ENCODE results near the gene ABLIM3.

- TF ChIP-seq, protein P1, sequence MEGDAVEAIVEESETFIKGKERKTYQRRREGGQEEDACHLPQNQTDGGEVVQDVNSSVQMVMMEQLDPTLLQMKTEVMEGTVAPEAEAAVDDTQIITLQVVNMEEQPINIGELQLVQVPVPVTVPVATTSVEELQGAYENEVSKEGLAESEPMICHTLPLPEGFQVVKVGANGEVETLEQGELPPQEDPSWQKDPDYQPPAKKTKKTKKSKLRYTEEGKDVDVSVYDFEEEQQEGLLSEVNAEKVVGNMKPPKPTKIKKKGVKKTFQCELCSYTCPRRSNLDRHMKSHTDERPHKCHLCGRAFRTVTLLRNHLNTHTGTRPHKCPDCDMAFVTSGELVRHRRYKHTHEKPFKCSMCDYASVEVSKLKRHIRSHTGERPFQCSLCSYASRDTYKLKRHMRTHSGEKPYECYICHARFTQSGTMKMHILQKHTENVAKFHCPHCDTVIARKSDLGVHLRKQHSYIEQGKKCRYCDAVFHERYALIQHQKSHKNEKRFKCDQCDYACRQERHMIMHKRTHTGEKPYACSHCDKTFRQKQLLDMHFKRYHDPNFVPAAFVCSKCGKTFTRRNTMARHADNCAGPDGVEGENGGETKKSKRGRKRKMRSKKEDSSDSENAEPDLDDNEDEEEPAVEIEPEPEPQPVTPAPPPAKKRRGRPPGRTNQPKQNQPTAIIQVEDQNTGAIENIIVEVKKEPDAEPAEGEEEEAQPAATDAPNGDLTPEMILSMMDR (IDR thresholded peaks at IDR 0.05), result no peak
- no peak for TF ChIP-seq POLR2A (IDR thresholded peaks at IDR 0.05)
- TF ChIP-seq POLR2AphosphoS5 (IDR thresholded peaks at IDR 0.05; ENCODE audit: insufficient read depth in 1 of 2, low read depth in 1 of 2), result no peak
Observed at GRCh38 chr5:149206524-149207141, 65.3 kb downstream of the ABLIM3 start.
